B cell (primary cell): ENCODE data around the gene DGKZ. TPM values are rescaled to one million over a fixed set of nuclear protein-coding genes. Genes with fewer than 3 reads are reported as not detected.

Source experiments
- ATAC-seq: fragments of 200-7000 bp; cut with Tn5 transposase; one replicate; pipeline ENCODE4 v1.10.0; 2021; ENCODE audit warnings: low read depth, mild to moderate bottlenecking, moderate number of reproducible peaks, moderate library complexity
- CTCF ChIA-PET: fragments of 350-600 bp; sonication (Branson Sonifier 250); formaldehyde crosslinking; loops from one replicate; lab custom pipeline; 2021; ENCODE audit warnings: antibody characterized with exemption, inconsistent platforms; lab: Charles Lee
- POLR2A ChIA-PET: fragments of 350-600 bp; sonication (Branson Sonifier 250); formaldehyde crosslinking; loops from one replicate; lab custom pipeline; 2021; ENCODE audit warnings: antibody characterized with exemption; lab: Charles Lee
- DNase-seq: peaks from one replicate; pipeline ENCODE4 v3.0.0; 2013
- H2AFZ ChIP-seq: 2 replicates; pipeline ENCODE4 v1.6.1; 2012; ENCODE audit warnings: mild to moderate bottlenecking, low read depth, low read length; ENCODE audit not compliant: insufficient read depth, poor library complexity, severe bottlenecking
- H3K27ac ChIP-seq, 2 donors: 1 replicate in 1 of 2; 2 replicates in 1 of 2; pipeline ENCODE4 v1.5.1; 2012 to 2013; ENCODE audit warnings: low read length in 2 of 2, mild to moderate bottlenecking in 2 of 2, moderate library complexity in 1 of 2
- H3K27me3 ChIP-seq, 4 experiments: fragments of 200-600 bp in 1 of 4; sonication (generic) in 1 of 4; replicated peaks in 1 of 4; 1 replicate in 2 of 4; 2 replicates in 2 of 4; pipeline versions ENCODE4 v1.6.1 to v1.7.0; 2013 to 2016; ENCODE audit warnings: low read length in 3 of 4, mild to moderate bottlenecking in 2 of 4, mixed read lengths in 1 of 4, moderate library complexity in 1 of 4; ENCODE audit not compliant: insufficient read depth in 4 of 4, control insufficient read depth in 3 of 4; ENCODE audit errors: control extremely low read depth in 1 of 4
- H3K36me3 ChIP-seq, 2 experiments: replicated peaks in 1 of 2; 1 replicate in 1 of 2; 2 replicates in 1 of 2; pipeline versions ENCODE4 v1.6.1 to v1.7.1; 2013; ENCODE audit warnings: low read length in 1 of 2; ENCODE audit not compliant: insufficient read depth in 2 of 2, control insufficient read depth in 1 of 2; ENCODE audit errors: control extremely low read depth in 1 of 2, extremely low read depth in 1 of 2
- H3K4me1 ChIP-seq, 2 donors: fragments of 200-600 bp in 1 of 2; sonication (generic) in 1 of 2; 1 replicate in 1 of 2; 2 replicates in 1 of 2; pipeline versions ENCODE4 v1.5.1 to v1.6.1; 2013 to 2017; ENCODE audit warnings: low read length in 2 of 2; ENCODE audit not compliant: control insufficient read depth in 2 of 2, insufficient read depth in 2 of 2
- H3K4me2 ChIP-seq: replicated peaks from 2 replicates; pipeline ENCODE3; 2012; ENCODE audit warnings: mild to moderate bottlenecking, low read depth, low read length; ENCODE audit not compliant: poor library complexity, severe bottlenecking
- H3K4me3 ChIP-seq, 5 experiments: fragments of 200-600 bp in 1 of 5; sonication (generic) in 1 of 5; 1 replicate in 3 of 5; 2 replicates in 2 of 5; pipeline versions ENCODE4 v1.5.1 to v1.7.0; 2011 to 2016; ENCODE audit warnings: low read length in 4 of 5, mild to moderate bottlenecking in 4 of 5, low read depth in 2 of 5, control low read depth in 1 of 5, moderate library complexity in 1 of 5; ENCODE audit not compliant: insufficient read depth in 1 of 5; ENCODE audit errors: control extremely low read depth in 1 of 5, extremely low read depth in 1 of 5
- H3K79me2 ChIP-seq: fragments of 200-600 bp; sonication (generic); one replicate; pipeline ENCODE4 v1.6.0; 2016; ENCODE audit warnings: low read length; ENCODE audit not compliant: control insufficient read depth, insufficient read depth
- H3K9ac ChIP-seq: fragments of 200-600 bp; sonication (generic); 2 replicates; pipeline ENCODE4 v1.6.1; 2017; ENCODE audit warnings: mild to moderate bottlenecking, low read length, moderate library complexity
- H3K9me3 ChIP-seq, 3 donors: one replicate each; pipeline versions ENCODE4 v1.6.1 to v1.7.1; 2013; ENCODE audit warnings: low read length in 2 of 3; ENCODE audit not compliant: control insufficient read depth in 2 of 3, insufficient read depth in 1 of 3; ENCODE audit errors: control extremely low read depth in 1 of 3
- H4K20me1 ChIP-seq: 2 replicates; pipeline ENCODE4 v1.6.0; 2012; ENCODE audit warnings: mild to moderate bottlenecking, low read length; ENCODE audit not compliant: insufficient read depth, control insufficient read depth, poor library complexity, severe bottlenecking
- H3K27ac Mint-ChIP-seq: one replicate; pipeline ENCODE4 v1.8.0; 2021; ENCODE audit warnings: mixed read lengths
- H3K27me3 Mint-ChIP-seq: one replicate; pipeline ENCODE4 v1.8.0; 2021; ENCODE audit warnings: mixed read lengths
- H3K4me1 Mint-ChIP-seq: one replicate; pipeline ENCODE4 v1.8.0; 2021; ENCODE audit warnings: mixed read lengths
- H3K4me3 Mint-ChIP-seq: one replicate; pipeline ENCODE4 v1.8.0; 2021; ENCODE audit warnings: mixed read lengths
- H3K9me3 Mint-ChIP-seq: one replicate; pipeline ENCODE4 v1.8.0; 2022; ENCODE audit warnings: mixed read lengths; ENCODE audit not compliant: insufficient read depth
- EZH2 ChIP-seq: IDR thresholded peaks from 2 replicates; pipeline ENCODE4 v1.6.1; 2012; ENCODE audit warnings: borderline replicate concordance, low read depth, mild to moderate bottlenecking, moderate library complexity, low read length; ENCODE audit not compliant: insufficient read depth, poor library complexity, severe bottlenecking
- WGBS: methylation state at CpG from one replicate; pipeline ENCODE4 v1.1.5; 2013; ENCODE audit warnings: missing lambda C conversion rate; ENCODE audit not compliant: insufficient coverage; 5-methylcytosine and 5-hydroxymethylcytosine counted together
- intact Hi-C: fragments of 100-400 bp; cut with micrococcal nuclease; formaldehyde crosslinking; loops from one replicate; pipeline ENCODE4 v1.10.0; 2022
- polyA plus RNA-seq: library from polyadenylated mRNA; depleted of rRNA; stranded (reverse); fragments of >200 nt; gene quantifications from 2 replicates; pipeline ENCODE4 v1.2.3, GENCODE V29; 2012
- total RNA-seq, 2 donors: library from RNA; stranded (reverse); fragments of 120-200 nt in 1 of 2; gene quantifications; 1 replicate in 1 of 2; 2 replicates in 1 of 2; pipeline versions ENCODE4 v1.2.3 to v1.2.4, GENCODE V29; 2013 to 2022
- TF ChIP-seq, protein P1 (sequence below): fragments of 200-600 bp; IDR thresholded peaks from one replicate; pipeline ENCODE4 v1.8.0; 2022; ENCODE audit warnings: antibody characterized with exemption, mild to moderate bottlenecking

The DGKZ gene
- total and polyA plus RNA-seq, 2 donors (not counting 1 experiment from before 2014, with no cell fraction given) = 56.6 to 79.5 TPM

GRCh38 chr11:46348566-46349401 lies 1.5 kb downstream of the DGKZ start:
- no peaks in the 10 kb centered on the region for H3K9me3 Mint-ChIP-seq
- Histone ChIP-seq H3K27me3 (peaks cover 0 to 5% (median 0%) of the 10 kb centered on the region in 4 experiments), H3K36me3 (peaks cover 0 to 2% of the 10 kb centered on the region in 2 experiments), H3K4me2 (peak overlapping the region; percentile 97), H3K9me3 (no peaks in the 10 kb centered on the region), H3K79me2 (peaks cover 72% of the 10 kb centered on the region), H3K4me1 (peaks cover 38 to 51% of the 10 kb centered on the region in 2 donors), H4K20me1 (peaks cover 53% of the 10 kb centered on the region), H3K9ac (peak overlapping the region; percentile 82), H3K27ac (no peak overlapping the region), H2AFZ (peak overlapping the region; percentile 72), H3K4me3 (peak overlapping the region; percentile 58 to 88 (median 78))
- no peaks in the 10 kb centered on the region for H3K27me3 Mint-ChIP-seq
- peak overlapping the region; percentile 75 for H3K27ac Mint-ChIP-seq
- peaks cover 56% of the 10 kb centered on the region for H3K4me1 Mint-ChIP-seq
- no peak for ATAC-seq
- no peak for DNase-seq
- CTCF ChIA-PET = interaction anchor here (0.7 to 2.4 kb wide), 3 partner anchors 20 to 679 kb away, joined by 3 to 10 read pairs (median 3); no protein-coding TSS in a partner anchor
- POLR2A ChIA-PET = no interaction called here
- WGBS = 25% methylated on average over 18 of the region's 18 CpGs
- intact Hi-C loops = loop anchor here (5.0 kb wide), 2 partner anchors 34 to 431 kb away; partner anchors contain the start of genes MDK and PEX16
- peak overlapping the region; percentile 85 for H3K4me3 Mint-ChIP-seq
- TF ChIP-seq, protein P1, sequence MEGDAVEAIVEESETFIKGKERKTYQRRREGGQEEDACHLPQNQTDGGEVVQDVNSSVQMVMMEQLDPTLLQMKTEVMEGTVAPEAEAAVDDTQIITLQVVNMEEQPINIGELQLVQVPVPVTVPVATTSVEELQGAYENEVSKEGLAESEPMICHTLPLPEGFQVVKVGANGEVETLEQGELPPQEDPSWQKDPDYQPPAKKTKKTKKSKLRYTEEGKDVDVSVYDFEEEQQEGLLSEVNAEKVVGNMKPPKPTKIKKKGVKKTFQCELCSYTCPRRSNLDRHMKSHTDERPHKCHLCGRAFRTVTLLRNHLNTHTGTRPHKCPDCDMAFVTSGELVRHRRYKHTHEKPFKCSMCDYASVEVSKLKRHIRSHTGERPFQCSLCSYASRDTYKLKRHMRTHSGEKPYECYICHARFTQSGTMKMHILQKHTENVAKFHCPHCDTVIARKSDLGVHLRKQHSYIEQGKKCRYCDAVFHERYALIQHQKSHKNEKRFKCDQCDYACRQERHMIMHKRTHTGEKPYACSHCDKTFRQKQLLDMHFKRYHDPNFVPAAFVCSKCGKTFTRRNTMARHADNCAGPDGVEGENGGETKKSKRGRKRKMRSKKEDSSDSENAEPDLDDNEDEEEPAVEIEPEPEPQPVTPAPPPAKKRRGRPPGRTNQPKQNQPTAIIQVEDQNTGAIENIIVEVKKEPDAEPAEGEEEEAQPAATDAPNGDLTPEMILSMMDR = no peak
- no peak for TF ChIP-seq EZH2

- H3K9me3 ChIP-seq = no peaks in the 10 kb centered on the region
- Mint-ChIP-seq H3K4me3 (no peak overlapping the region), H3K27ac (no peak overlapping the region), H3K4me1 (peaks cover 46% of the 10 kb centered on the region), H3K9me3 (no peaks in the 10 kb centered on the region), H3K27me3 (no peaks in the 10 kb centered on the region)
- intact Hi-C loops = no loop called here
- H4K20me1 ChIP-seq = peaks cover 64% of the 10 kb centered on the region
- peaks cover 80% of the 10 kb centered on the region for H3K79me2 ChIP-seq
- H3K27ac ChIP-seq = no peak overlapping the region
- ATAC-seq (no peak), DNase-seq (no peak)
- H3K4me1 ChIP-seq = peaks cover 27 to 40% of the 10 kb centered on the region in 2 donors
- no peak overlapping the region for H3K4me3 ChIP-seq
- ChIA-PET POLR2A (interaction anchor here (0.5 kb wide), 1 partner anchor 266 kb away, joined by 6 read pairs; no protein-coding TSS in a partner anchor), CTCF (interaction anchor here (1.0 to 3.7 kb wide), 2 partner anchors 17 to 41 kb away, joined by 3 to 18 read pairs; no protein-coding TSS in a partner anchor)
- no peak overlapping the region for H2AFZ ChIP-seq
- TF ChIP-seq, protein P1 = no peak
- no peak for TF ChIP-seq EZH2
- peaks cover 0 to 1% (median 0%) of the 10 kb centered on the region in 4 experiments for H3K27me3 ChIP-seq
- WGBS = 57% methylated on average over 2 of the region's 3 CpGs
- no peak overlapping the region for H3K4me2 ChIP-seq
- H3K36me3 ChIP-seq = peaks cover 0 to 2% of the 10 kb centered on the region in 2 experiments
- no peak overlapping the region for H3K9ac ChIP-seq
These were observed 3.4 kb downstream of the DGKZ start for GRCh38 chr11:46350695-46351094.
